ENCODE results near the gene TBC1D21. TPM values are rescaled to one million over a fixed set of nuclear protein-coding genes. Genes with fewer than 3 reads are reported as not detected.

Gene TBC1D21
- total and polyA plus RNA-seq, 2 of the 8 experiments (the other 6 are each of a cell fraction or from before 2014, with no cell fraction given), result not detected

GRCh38 chr15:73826711-73827251 is 46.6 kb upstream of the TBC1D21 start:
- no peak overlapping the region for H2BK12ac ChIP-seq (ENCODE audit: low read depth, low read length)
- no peaks in the 10 kb centered on the region for H3K27me3 ChIP-seq (replicated peaks in 1 of 4; ENCODE audit: control insufficient read depth in 3 of 4, extremely low read depth in 1 of 4, insufficient read depth in 3 of 4, low read length in 3 of 4)
- H2AFZ ChIP-seq (ENCODE audit: low read length), result no peak overlapping the region
- no peak overlapping the region for H2BK120ac ChIP-seq (replicated peaks; ENCODE audit: low read depth, low read length)
- no peak overlapping the region for H2BK5ac ChIP-seq (ENCODE audit: low read depth, low read length)
- no peak overlapping the region for H4K91ac ChIP-seq (replicated peaks; ENCODE audit: insufficient read length, low read length)
- no peak overlapping the region for H3K23ac ChIP-seq (ENCODE audit: insufficient read length)
- H3K14ac ChIP-seq (ENCODE audit: insufficient read length), result no peak overlapping the region
- H3K4ac ChIP-seq (replicated peaks; ENCODE audit: insufficient read length, low read depth, low read length), result no peak overlapping the region
- H3K23me2 ChIP-seq (ENCODE audit: low read depth, low read length), result no peaks in the 10 kb centered on the region
- H3K9me3 ChIP-seq (ENCODE audit: insufficient read depth in 2 of 2, low read depth in 1 of 2, low read length in 1 of 2), result no peaks in the 10 kb centered on the region
- no peaks in the 10 kb centered on the region for H3K79me2 ChIP-seq (ENCODE audit: control insufficient read depth in 1 of 2, insufficient read depth in 2 of 2, low read length in 2 of 2)
- FAIRE-seq (no peak), DNase-seq (ENCODE audit: low read depth in 1 of 2, low spot score in 2 of 2) (no peak)
- H3K4me2 ChIP-seq (ENCODE audit: insufficient read depth in 1 of 2, low read depth in 2 of 2, low read length in 2 of 2), result no peak overlapping the region
- no peaks in the 10 kb centered on the region for H3K4me1 ChIP-seq (replicated peaks in 1 of 4; ENCODE audit: control insufficient read depth in 3 of 4, insufficient read depth in 4 of 4, low read length in 3 of 4)
- WGBS, 2 experiments (ENCODE audit: extremely low coverage in 1 of 2, insufficient coverage in 1 of 2, insufficient read length in 1 of 2, insufficient replicate concordance in 2 of 2, low coverage in 1 of 2, low lambda C conversion rate in 2 of 2, missing lambda C conversion rate in 1 of 2), result 89% methylated on average over 3 of the region's 3 CpGs; no CpG with 5 or more reads in 1 of the 2 experiments
- H2AK5ac ChIP-seq (ENCODE audit: low read depth, low read length), result no peak overlapping the region
- ChIA-PET POLR2A (ENCODE audit: partially characterized antibody) (no interaction called here), CTCF (ENCODE audit: partially characterized antibody) (interaction anchor here (1.0 to 1.9 kb wide), 3 partner anchors 11 to 40 kb away, joined by 3 to 6 read pairs (median 4); no protein-coding TSS in a partner anchor)
- H3K18ac ChIP-seq (ENCODE audit: extremely low read depth, low read length), result no peak overlapping the region
- no peak for TF ChIP-seq YY1 (IDR thresholded peaks at IDR 0.05; ENCODE audit: low read depth, low read length)
- 0 out of 2 replicates have a peak, but pooled peaks have one; percentile 26 for TF ChIP-seq USF2 (IDR thresholded peaks at IDR 0.05; ENCODE audit: low read length)
- H3K79me1 ChIP-seq (ENCODE audit: low read depth, low read length), result no peaks in the 10 kb centered on the region
- no peaks in the 10 kb centered on the region for H4K20me1 ChIP-seq (replicated peaks in 1 of 2; ENCODE audit: control insufficient read depth in 1 of 2, insufficient read depth in 2 of 2, low read length in 2 of 2)
- no peaks in the 10 kb centered on the region for H3K36me3 ChIP-seq (ENCODE audit: control insufficient read depth in 2 of 4, insufficient read depth in 4 of 4, low read length in 3 of 4)
- H3K4me3 ChIP-seq (ENCODE audit: extremely low read depth in 1 of 4, insufficient read depth in 2 of 4, low read depth in 3 of 4, low read length in 4 of 4), result no peak overlapping the region
- no peak overlapping the region for H4K8ac ChIP-seq (ENCODE audit: extremely low read depth, insufficient read depth, low read length)
- no peak overlapping the region for H4K5ac ChIP-seq (ENCODE audit: insufficient read length, low read depth, low read length)
- H3K56ac ChIP-seq (replicated peaks; ENCODE audit: insufficient read length, low read depth, low read length), result no peak overlapping the region
- no peak overlapping the region for H3K9ac ChIP-seq (replicated peaks in 1 of 4; ENCODE audit: extremely low read depth in 1 of 4, low read depth in 3 of 4, low read length in 3 of 4)
- H2BK20ac ChIP-seq (ENCODE audit: low read length), result no peak overlapping the region
- H3K27ac ChIP-seq (ENCODE audit: low read depth, low read length), result no peak overlapping the region
- no peak overlapping the region for H2BK15ac ChIP-seq (ENCODE audit: low read length)

All from H1 (cell line).